GM19467 (cell line): Measurements from ENCODE around the gene LRRFIP2.

ENCODE experiments used
- ATAC-seq: cut with Tn5 transposase; IDR thresholded peaks from one replicate; pipeline ENCODE4 v1.9.1; 2021; ENCODE audit warnings: mild to moderate bottlenecking, moderate library complexity; ENCODE audit not compliant: unreplicated experiment

LRRFIP2 gene

DNA sequence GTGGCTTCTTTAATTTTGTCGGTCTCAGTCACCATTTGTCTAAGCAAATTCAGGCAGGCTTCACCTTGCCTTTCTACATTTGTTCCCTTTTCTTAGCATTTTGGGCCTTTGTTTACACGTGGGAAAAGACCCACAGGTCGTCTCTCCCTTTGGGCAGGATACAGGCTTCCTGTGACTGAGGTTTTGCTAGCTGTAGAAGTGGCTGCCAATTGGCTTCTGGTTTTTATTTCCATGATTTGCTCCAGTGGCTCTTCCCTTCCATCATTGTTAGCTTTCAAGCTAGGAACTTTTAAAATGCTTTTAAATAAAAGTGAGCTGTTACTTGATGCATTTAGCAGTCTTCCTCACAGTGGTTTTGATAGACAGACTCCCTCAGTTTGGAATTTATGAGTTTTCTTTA lies 143.8 kb downstream of the LRRFIP2 start:
- ATAC-seq, result no peak

DNA sequence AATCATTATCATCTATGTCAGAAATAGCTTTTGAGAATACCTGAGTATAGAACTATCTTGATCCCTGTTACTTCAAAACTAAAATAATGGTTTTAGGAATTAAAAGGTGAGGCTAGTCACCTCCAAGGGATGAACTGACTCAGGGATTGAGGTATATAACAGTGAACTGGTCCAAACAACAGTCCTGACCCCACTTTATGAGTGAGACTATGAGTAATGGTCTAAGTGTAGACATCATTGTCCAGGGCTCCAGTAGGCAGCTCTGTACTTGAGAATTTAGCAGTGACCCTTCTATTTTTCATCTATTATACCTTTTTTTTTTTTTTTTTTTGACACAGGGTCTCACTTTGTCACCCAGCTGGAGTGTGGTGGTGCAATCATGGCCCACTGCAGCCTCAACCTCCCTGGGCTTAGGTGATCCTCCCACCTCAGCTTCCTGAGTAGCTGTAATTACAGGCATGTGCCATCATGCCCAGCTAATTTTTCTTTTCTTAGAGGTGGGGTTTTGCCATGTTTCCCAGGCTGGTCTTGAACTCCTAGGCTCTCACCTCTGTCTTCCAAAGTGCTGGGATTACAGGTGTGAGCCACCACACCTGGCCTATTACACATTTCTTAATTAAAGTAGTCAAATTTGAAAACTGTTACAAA lies 144.7 kb downstream of the LRRFIP2 start:
- no peak for ATAC-seq

DNA sequence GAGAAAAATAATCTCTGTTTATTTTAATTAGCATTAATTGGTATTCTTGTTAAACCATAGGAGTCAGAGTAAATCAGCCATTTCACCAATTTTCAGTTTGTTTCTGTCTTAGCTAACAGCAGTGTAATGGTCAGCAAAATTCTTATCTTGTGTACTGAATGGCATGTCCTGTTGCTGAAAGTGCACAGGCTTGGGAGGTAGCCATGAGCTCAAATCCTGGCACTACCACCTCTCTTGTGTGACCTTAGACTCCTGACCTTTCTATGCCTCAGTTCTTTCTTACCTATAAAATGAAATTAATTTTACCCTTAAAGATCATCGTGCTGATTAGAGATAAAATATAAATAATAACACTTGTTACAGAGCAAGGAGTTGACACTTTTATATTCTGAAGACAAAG lies 145.3 kb downstream of the LRRFIP2 start:
- no peak for ATAC-seq

DNA sequence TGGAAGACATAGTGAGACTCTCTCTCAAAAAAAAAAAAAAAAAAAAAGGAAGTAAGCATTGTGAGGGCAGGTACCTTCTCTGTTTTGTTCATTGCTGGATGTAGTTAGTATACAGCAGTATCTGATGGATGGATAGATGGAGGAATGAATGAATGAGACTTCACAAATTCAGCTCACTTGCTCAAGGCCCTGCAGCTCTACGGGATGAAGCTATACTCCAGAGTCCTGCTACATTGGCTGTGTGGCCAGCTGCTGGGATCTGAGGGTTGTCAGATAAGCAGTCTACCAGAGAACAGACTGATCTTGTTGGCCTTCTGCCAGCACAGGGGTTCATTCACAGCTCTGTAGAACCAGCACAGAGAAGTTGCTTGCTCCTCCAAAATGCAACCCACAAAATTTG lies 146.1 kb downstream of the LRRFIP2 start:
- no peak for ATAC-seq

DNA sequence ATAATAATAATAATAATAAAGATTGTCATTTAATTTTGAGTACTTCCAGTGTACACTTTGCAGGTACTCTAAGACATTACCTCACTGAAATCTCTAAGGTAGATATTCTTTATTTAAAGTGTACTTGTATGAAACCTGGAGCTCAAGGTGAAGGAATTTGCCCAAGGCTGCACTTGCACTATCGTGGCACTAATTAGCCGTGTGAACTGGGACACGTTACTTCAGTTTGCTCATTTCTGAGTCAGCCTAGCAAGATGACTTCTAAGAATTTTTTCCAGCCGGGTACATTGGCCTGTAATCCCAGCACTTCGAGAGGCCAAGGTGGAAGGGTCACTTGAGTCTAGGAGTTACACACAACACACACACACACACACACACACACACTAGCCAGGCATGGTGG lies 147.5 kb downstream of the LRRFIP2 start:
- no peak for ATAC-seq

DNA sequence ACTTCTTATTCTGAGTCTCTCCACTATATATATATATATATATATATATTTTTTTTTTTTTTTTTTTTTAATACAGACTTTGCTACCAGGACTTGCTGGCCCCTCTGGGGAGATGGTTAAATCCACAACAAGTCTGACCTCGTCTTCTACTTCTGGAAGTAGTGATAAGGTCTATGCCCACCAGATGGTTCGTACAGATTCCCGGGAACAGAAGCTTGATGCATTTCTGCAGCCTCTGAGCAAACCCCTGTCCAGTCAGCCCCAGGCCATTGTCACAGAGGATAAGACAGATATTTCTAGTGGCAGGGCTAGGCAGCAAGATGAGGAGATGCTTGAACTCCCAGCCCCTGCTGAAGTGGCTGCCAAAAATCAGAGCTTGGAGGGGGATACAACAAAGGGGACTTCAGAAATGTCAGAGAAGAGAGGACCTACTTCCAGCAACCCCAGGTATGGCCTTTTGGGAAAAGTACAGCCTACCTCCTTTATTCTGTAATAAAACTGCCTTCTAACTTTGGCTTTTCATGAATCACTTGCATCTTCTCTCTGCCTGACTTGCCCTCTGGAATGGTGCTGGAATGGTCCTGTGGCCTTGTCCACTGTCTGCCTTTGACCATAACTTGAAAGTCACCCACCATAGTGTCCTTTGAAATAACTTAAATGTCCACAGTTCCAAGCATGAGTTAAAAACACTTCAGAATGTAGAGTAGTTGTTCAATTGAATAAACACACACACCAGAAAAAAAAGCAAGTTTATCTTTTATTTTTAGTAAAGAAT lies 148.6 kb downstream of the LRRFIP2 start:
- ATAC-seq, result no peak

DNA sequence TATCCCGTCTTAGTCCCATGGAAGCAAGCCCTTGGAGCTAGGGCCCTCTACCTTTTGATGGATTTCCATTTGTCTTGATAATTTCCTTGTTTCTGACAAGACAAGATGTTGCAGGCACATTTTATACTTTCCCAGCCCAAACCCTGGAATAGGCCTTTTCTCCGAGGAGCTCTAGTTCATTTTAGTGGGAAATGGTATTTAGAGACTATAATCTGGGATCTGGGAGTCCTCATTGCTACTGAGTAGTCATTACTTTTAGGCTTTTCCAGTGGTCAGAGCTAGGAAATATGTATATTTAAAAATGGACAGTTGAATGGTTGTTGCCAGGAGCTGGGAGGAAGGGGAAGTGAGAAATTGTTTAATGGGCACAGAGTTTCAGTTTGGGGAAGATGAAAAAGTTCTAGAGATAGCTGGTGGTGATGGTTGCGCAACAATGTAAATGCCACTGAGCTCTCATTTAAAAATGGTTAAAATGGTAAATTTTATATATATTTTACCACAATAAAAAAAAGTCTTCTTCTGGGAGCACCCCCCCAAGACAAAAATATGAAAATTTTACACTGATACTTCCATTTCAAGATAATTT lies 149.5 kb downstream of the LRRFIP2 start:
- no peak for ATAC-seq

DNA sequence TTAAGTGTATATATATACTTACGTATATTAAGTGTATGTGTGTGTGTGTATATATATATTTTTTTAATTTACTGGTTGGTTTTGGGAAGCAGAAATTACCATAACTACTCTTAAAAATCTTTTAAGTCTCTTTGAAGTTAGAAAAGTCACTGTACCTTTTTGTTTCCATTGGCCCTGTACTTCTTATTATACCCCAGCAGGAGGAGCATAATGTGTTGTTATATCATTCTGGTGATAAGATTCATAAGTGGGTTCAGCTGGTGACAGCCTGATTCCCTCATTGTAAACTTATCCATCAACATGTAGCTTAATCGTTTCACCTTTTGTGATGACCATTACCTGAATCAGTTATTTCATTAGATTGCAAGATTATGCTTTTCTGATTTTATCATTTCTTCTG lies 150.3 kb downstream of the LRRFIP2 start:
- no peak for ATAC-seq

DNA sequence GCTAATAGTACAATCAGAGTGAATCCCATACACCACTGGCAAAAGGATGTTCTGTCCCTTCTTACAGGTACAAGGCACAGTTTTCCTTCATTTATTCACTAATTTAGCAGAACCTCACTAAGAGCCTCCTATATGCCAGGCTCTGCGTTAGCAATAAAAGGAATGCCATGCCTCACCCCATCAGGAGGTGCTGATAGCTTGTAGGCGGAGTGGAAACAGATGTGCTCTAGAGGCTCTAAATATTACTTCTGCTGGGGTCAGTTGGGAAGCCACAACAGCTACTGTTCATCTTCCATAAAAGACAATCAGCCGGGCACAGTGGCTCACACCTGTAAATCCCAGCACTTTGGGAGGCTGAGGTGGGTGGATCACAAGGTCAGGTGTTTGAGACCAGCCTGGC lies 156.7 kb downstream of the LRRFIP2 start:
- ATAC-seq, result no peak

DNA sequence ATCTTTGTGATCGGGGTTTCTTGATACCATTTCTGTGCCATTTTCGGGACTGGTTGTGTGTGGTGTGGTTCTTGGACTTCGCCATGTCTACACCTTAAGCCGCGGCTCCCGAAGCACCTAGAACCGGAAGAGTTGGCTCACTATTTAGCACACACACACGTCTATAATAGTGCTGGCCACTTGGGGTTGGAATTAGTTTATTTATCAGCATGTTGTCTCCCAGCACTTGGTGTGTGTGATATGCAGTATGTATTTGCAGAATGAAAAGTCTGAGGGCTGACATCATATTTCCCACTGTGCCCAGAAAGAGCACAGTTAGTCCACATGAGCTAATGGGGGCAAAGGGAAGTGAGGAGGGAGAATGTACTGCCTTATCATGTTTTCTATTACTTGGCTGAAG lies 157.5 kb downstream of the LRRFIP2 start:
- no peak for ATAC-seq

DNA sequence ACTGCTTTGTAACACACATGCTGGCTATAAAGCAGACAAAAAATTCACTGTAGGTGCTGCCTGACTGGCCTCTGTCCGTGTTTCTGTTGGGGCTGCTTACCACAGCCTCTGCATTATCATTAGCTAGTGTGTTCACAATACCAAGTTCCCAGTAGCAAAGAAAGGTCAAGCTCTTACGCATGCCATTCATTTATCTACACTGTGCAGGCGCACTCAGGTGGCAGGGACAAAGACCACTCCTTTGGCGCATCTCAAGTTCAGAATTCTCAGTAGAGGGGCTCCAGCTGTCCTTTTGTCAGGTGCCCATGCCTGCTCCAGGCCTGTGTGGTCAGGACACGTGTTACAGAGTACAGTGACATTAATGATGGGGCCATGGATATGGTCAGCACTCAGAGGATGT lies 158.7 kb downstream of the LRRFIP2 start:
- no peak for ATAC-seq

DNA sequence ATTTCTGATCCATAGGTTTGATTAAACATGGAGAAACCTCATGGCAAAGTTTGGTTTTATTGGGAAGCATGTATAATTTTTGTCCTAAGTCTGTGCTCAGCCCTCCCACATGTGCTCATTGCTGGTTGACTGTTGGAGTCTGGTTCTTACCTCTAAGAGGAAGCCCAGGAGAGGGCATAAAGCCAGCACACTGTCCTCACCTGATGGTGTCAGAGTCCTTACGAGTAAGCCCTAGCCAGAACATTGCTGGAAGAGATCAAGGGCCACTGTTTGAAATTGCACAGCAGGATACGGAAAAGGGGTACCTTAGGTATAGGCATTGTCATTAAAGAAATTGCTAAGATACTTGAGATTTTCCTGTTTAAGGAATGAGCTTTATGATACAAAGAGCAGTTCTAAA lies 159.8 kb downstream of the LRRFIP2 start:
- ATAC-seq, result no peak
